Measurements from ENCODE around the gene TBC1D22A.

The TBC1D22A gene

GRCh38 chr22:46845296-46846149, 83.1 kb downstream of the TBC1D22A start:
- H2AFZ ChIP-seq (ENCODE audit: low read length), result no peak overlapping the region
- H3K79me2 ChIP-seq (ENCODE audit: insufficient read depth, low read length), result 0 out of 2 replicates have a peak, but pooled peaks cover 3% of the 10 kb centered on the region
- H3K4me2 ChIP-seq (ENCODE audit: low read length), result no peak overlapping the region
- no peaks in the 10 kb centered on the region for H3K27me3 ChIP-seq (ENCODE audit: insufficient read depth, low read length)
- no peaks in the 10 kb centered on the region for H3F3A ChIP-seq (ENCODE audit: insufficient read depth, low read length)
- no peaks in the 10 kb centered on the region for H3K4me1 ChIP-seq (ENCODE audit: insufficient read depth, low read length, severe bottlenecking)
- H3K9me3 ChIP-seq (ENCODE audit: low read length), result no peaks in the 10 kb centered on the region
- H4K20me1 ChIP-seq (ENCODE audit: insufficient read depth, low read length), result no peaks in the 10 kb centered on the region
- no peak overlapping the region for H3K9ac ChIP-seq (ENCODE audit: low read length)
- H3K9me2 ChIP-seq (ENCODE audit: low read depth, low read length), result no peaks in the 10 kb centered on the region
- no peak overlapping the region for H3K27ac ChIP-seq (ENCODE audit: low read depth, low read length, poor library complexity, severe bottlenecking)
- no peak overlapping the region for H3K4me3 ChIP-seq (ENCODE audit: low read depth, low read length, poor library complexity, severe bottlenecking)
- H3K36me3 ChIP-seq (ENCODE audit: insufficient read depth, low read length), result peaks cover 8% of the 10 kb centered on the region; the same call in 1 of the 2 replicates
- TF ChIP-seq EZH2 (IDR thresholded peaks at IDR 0.05; ENCODE audit: borderline replicate concordance, low read length), result no peak
- TF ChIP-seq CTCF (IDR thresholded peaks at IDR 0.05; ENCODE audit: low read length), result no peak

GRCh38 chr22:46846150-46846831, 83.8 kb downstream of the TBC1D22A start:
- Histone ChIP-seq H3K4me3 (ENCODE audit: low read depth, low read length, poor library complexity, severe bottlenecking) (no peak overlapping the region), H3K36me3 (ENCODE audit: insufficient read depth, low read length) (peaks cover 14% of the 10 kb centered on the region; the same call in 1 of the 2 replicates), H3F3A (ENCODE audit: insufficient read depth, low read length) (no peaks in the 10 kb centered on the region), H3K79me2 (ENCODE audit: insufficient read depth, low read length) (0 out of 2 replicates have a peak, but pooled peaks cover 3% of the 10 kb centered on the region), H3K27me3 (ENCODE audit: insufficient read depth, low read length) (no peaks in the 10 kb centered on the region), H3K4me2 (ENCODE audit: low read length) (no peak overlapping the region), H2AFZ (ENCODE audit: low read length) (no peak overlapping the region), H4K20me1 (ENCODE audit: insufficient read depth, low read length) (no peaks in the 10 kb centered on the region), H3K9ac (ENCODE audit: low read length) (no peak overlapping the region), H3K9me3 (ENCODE audit: low read length) (no peaks in the 10 kb centered on the region), H3K9me2 (ENCODE audit: low read depth, low read length) (no peaks in the 10 kb centered on the region), H3K27ac (ENCODE audit: low read depth, low read length, poor library complexity, severe bottlenecking) (no peak overlapping the region), H3K4me1 (ENCODE audit: insufficient read depth, low read length, severe bottlenecking) (no peaks in the 10 kb centered on the region)
- no peak for TF ChIP-seq CTCF (IDR thresholded peaks at IDR 0.05; ENCODE audit: low read length)
- no peak for TF ChIP-seq EZH2 (IDR thresholded peaks at IDR 0.05; ENCODE audit: borderline replicate concordance, low read length)

- H3K4me1 ChIP-seq (ENCODE audit: insufficient read depth, low read length, severe bottlenecking), result no peaks in the 10 kb centered on the region
- H3K9me3 ChIP-seq (ENCODE audit: low read length), result no peaks in the 10 kb centered on the region
- peaks cover 14% of the 10 kb centered on the region; the same call in 1 of the 2 replicates for H3K36me3 ChIP-seq (ENCODE audit: insufficient read depth, low read length)
- no peak overlapping the region for H3K9ac ChIP-seq (ENCODE audit: low read length)
- H3K27me3 ChIP-seq (ENCODE audit: insufficient read depth, low read length), result no peaks in the 10 kb centered on the region
- H3K9me2 ChIP-seq (ENCODE audit: low read depth, low read length), result no peaks in the 10 kb centered on the region
- H3K79me2 ChIP-seq (ENCODE audit: insufficient read depth, low read length), result 0 out of 2 replicates have a peak, but pooled peaks cover 3% of the 10 kb centered on the region
- no peak overlapping the region for H2AFZ ChIP-seq (ENCODE audit: low read length)
- H3K4me2 ChIP-seq (ENCODE audit: low read length), result no peak overlapping the region
- H3K4me3 ChIP-seq (ENCODE audit: low read depth, low read length, poor library complexity, severe bottlenecking), result no peak overlapping the region
- TF ChIP-seq EZH2 (IDR thresholded peaks at IDR 0.05; ENCODE audit: borderline replicate concordance, low read length) (no peak), CTCF (IDR thresholded peaks at IDR 0.05; ENCODE audit: low read length) (no peak)
- H4K20me1 ChIP-seq (ENCODE audit: insufficient read depth, low read length), result no peaks in the 10 kb centered on the region
- no peak overlapping the region for H3K27ac ChIP-seq (ENCODE audit: low read depth, low read length, poor library complexity, severe bottlenecking)
- H3F3A ChIP-seq (ENCODE audit: insufficient read depth, low read length), result no peaks in the 10 kb centered on the region
Measured at GRCh38 chr22:46846832-46847355, 84.4 kb downstream of the TBC1D22A start.
